NCI-H524 (cell line): Measurements from ENCODE around the gene SRPK2.

Experiments used
- DNase-seq, 2 experiments: peaks; one replicate each; lab custom pipeline; 2025; lab: John Stamatoyannopoulos, UW

SRPK2 gene

GRCh38 chr7:105098863-105099515 lies 289.7 kb downstream of the SRPK2 start:
- DNase-seq, result no peak

GRCh38 chr7:105097619-105098018 lies 291.1 kb downstream of the SRPK2 start:
- DNase-seq, result peak in 1 of 2 experiments; percentile 36

- no peak for DNase-seq
These were observed 292.4 kb downstream of the SRPK2 start for GRCh38 chr7:105096306-105096705.

- DNase-seq, result no peak
These were observed 293.8 kb downstream of the SRPK2 start for GRCh38 chr7:105094966-105095365.

- DNase-seq, result no peak
These were observed 300.3 kb downstream of the SRPK2 start for GRCh38 chr7:105088456-105088855.

- no peak for DNase-seq
These were observed 300.7 kb downstream of the SRPK2 start for GRCh38 chr7:105087981-105088380.

- DNase-seq, result no peak
These were observed 301.9 kb downstream of the SRPK2 start for GRCh38 chr7:105086850-105087249.

- no peak for DNase-seq
These were observed 304.1 kb downstream of the SRPK2 start for GRCh38 chr7:105084581-105084980.

- DNase-seq, result no peak
These were observed 309.4 kb downstream of the SRPK2 start for GRCh38 chr7:105079348-105079747.

GRCh38 chr7:105073143-105073542 lies 315.6 kb downstream of the SRPK2 start:
- no peak for DNase-seq

- no peak for DNase-seq
These were observed 319.8 kb downstream of the SRPK2 start for GRCh38 chr7:105068886-105069285.

- no peak for DNase-seq
These were observed 321.0 kb downstream of the SRPK2 start for GRCh38 chr7:105067691-105068090.
